NK-92 treated with Interleukin-12 subunit alpha and Interleukin-12 subunit beta, amount 100 ng/mL, for 24 hours (cell line): ENCODE data around the gene RBFOX2.
A peak's percentile ranks its signal among the peaks of the same experiment; 100 is the strongest.

Experiments used
- DNase-seq: peaks from one replicate; lab custom pipeline; 2025; lab: John Stamatoyannopoulos, UW

RBFOX2 gene

DNA sequence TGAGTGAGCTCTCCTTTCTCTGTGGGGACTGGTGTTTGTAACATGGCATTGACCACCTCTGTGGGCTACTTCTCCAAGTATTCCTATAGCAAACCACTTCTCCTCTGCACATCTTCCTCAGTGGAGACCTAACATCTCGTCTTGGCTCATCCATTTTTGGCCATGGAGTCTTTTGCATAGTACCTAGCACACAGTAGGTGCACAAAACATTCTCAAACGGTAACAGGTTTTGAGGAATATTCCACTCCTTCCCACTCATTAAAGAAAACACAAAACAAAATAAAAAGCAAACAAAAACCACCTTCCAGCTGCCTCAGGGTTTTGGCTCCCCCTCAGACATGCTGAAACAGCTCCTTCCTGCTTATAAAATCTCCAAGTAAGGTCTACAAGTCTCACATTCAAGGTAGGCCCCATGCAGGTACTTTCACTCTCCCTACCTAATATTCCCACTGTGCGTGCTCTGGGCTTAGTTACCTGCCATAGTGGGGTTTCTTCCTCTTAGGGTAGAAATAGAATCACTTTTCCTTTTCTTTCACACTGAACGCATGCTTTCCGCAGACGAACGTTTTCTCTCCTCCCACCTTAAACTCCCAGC lies 132.4 kb downstream of the RBFOX2 start:
- DNase-seq, result no peak

DNA sequence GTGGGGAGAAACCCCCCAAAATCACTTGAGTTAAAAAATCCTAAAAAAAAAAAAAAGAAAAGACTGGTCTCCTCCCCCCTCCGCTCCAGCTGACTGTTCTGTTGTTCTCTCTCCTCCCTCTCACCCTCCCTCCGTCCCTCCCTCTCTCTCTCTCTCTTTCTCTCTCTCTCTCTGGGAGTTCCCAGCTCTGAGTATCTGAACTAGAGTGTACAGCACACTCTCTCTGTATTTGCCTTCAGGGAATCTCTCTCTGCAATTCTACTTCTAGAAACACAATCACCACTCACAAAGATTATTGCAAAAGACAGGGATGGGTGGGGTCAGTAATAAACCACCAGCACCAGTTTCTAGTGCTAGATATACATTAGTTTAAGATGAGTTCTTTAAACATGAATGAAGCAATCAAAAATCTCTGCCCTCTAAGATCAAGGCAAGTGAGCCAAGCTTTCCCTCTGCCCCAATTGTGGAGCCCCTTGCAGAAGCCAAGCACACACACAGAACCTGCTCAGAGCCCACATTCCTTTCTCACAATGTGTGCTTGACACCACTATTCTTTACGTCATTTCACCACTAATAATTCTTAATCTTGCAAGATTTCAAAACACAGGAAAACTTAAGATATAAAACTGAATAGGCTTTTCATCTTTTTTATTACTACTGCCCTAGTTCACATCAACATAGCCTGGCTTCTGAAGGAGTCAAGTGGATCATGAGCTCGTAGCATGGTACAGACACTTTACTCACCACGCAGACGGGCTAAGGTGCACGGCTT lies 133.5 kb downstream of the RBFOX2 start:
- DNase-seq, result peak; percentile 51

DNA sequence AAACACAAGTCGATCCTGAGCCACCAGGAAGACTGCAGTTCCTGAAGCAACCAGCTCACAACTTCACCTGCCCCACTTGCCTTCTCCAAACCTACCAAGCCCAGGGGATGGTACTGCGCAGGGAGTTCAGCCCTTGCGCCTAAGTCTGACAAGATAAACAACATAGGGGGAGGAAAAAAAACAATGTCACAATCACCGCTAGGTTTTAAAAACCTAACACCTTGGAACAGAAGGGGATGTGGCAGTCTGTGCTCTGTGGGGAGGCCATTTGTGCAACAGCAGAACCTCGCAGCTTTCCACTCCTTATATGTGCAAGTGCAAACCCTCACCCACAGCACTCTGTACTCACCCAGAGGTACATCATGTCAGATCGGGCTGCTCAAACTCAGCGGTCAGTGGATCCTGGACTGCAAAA lies 134.2 kb downstream of the RBFOX2 start:
- peak; percentile 62 for DNase-seq

DNA sequence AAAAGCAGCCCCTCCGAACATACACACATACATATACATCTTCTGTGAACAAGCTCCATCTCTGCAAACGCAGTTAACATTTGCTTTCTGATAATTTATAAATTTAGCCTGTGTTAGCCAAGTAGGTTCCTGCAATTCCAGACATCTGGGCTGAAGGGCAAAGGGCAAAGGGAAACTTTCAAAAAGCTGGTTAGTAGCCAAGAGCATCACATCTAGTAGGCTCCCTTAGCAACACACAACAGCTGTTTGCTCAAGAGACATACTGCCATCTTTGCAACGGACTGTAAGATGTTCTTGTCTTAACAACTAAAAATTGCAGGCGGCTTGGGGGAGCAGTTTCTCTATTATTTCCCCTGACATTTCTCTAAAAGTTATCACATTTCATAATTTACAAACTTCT lies 134.9 kb downstream of the RBFOX2 start:
- no peak for DNase-seq

DNA sequence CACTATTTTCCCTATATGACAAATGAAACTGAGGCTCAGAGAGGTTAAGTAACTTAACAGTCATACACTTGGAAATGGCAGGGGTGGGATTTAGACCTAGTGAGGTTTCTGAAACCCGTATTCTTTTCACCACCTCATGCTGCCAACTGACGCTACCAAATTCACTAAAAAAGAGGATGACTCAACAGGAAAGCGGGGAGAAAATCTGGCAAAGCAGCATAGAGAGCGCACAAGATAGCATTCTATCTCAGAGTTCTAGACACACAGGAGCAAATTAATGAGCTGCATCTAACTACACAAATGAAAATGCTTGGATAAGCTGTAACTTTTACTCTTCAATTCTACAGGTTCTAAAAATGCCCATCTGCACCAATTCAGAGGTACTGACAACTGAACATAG lies 136.4 kb downstream of the RBFOX2 start:
- no peak for DNase-seq

DNA sequence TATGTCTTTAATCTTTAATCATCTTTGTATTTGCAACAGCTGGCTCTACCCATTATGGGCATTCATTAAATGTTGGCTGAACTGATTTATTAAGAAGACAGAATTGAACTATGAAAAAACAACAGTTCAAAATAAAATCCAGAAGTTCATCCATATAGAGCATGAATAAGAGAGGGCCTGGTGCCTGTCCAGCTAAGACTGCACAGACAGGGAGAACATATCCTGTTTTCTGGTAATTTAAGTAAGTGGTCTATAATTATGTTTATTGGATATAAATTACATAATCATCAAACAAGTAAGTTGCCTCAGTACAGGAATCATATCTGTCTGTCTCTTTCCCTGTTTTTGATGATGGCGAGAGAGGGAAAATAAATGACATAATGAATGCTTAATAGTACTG lies 137.2 kb downstream of the RBFOX2 start:
- DNase-seq, result no peak

DNA sequence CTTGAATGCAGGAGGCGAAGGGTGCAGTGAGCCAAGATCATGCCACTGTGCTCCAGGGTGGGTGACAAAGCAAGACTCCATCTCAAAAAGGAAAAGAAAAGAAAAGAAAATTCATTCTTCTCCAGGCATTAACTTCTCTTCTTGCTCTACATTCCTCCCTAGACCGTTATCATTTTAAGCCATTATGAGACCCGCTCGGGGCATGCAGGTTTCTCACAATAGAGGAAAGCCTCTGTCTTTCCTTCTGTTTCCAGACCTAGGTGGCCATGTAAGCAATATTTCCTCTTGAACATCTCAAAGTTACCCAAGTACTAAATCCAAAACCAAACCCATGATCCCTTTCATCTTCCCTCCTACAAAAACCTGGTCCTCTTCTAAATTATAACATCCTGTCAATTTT lies 139.6 kb downstream of the RBFOX2 start:
- DNase-seq, result no peak

DNA sequence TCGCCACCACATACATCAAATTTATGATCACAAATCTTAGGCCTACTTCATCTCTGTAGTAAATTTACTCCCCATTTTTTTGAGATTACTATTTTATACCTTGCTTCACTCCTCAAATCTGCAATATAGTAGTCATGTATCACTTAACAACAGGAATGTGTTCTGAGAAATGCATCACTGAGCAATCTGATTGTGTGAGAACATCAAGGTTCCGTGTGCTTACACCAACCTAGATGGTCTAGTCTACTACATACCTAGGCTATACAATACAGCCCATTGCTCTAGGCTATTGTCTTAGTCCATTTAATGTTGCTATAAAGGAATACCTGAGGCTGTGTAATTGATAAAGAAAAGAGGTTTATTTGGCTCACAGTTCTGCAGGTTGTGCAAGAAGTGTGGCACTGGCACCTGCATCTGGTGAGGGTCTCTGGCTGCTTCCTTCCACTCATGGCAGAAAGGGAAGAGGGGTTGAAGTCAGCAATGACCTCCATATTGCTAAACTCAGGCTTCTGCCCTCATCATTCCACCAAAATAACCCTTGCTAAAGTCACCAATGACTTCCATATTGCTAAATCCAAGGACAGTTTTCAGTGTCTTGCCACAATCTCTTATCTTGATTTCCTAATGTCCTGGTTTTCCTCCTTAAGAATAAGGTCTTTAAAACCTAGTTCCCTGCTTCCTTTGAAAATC lies 140.3 kb downstream of the RBFOX2 start:
- DNase-seq, result no peak

DNA sequence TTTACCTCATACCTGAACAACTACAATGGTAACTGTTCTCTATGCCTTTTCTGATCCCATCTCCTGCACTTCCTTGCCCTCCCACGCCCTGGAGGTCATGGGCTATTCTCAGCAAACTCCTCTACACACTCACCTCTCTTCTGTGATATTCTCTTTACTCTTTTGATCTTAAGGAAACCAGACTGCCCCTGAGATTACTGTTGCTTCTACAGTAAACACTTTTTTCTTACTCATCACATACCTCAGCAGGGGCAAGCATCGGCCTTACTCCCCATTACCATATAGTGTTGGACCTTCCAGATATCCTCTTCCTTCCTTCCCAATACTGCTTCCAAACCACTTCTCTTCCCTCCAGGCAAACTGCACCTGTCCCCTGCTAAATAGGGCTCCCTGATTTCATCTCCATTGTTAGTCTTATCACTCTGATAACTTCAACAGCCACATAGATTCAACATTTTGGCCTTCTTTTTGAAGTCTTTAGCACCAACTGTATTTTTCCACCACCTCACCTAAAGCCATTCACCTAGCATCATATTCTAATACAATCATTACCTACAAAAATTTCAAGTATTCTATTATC lies 141.2 kb downstream of the RBFOX2 start:
- no peak for DNase-seq

DNA sequence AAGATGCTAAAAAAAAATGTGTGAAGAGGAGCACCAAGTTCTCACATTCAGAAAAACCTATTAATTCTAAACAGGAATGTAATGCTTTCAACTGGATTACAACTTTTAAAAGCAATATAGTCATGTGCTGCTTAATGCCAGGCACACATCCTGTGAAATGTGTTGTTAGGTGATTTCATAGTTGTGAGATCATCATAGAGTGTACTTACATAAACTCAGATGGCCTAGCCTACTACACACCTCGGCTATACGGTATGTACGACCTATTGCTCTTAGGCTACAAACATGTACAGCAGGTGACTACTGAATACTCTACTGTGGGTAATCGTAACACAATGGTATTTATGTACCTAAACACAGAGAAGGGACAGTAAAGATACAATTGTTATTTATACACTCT lies 142.3 kb downstream of the RBFOX2 start:
- no peak for DNase-seq

DNA sequence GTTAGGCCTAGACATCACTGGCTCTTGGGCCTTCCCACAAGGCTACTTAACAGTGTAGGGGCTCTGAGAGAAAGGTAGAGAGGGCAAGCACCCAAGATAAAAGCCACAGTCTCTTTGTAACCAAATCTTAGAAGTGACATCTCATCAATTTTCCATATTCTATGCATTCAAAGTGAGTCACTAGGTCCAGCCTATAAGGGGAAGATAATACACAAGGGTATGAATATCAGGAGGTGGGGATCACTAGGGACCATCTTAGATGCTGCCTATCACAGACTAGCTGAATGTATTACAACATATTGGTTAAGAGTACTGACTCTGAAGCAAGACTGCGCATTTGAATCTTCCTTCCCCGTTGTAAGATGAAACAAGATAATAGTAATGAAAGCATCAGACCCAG lies 144.1 kb downstream of the RBFOX2 start:
- DNase-seq, result no peak

DNA sequence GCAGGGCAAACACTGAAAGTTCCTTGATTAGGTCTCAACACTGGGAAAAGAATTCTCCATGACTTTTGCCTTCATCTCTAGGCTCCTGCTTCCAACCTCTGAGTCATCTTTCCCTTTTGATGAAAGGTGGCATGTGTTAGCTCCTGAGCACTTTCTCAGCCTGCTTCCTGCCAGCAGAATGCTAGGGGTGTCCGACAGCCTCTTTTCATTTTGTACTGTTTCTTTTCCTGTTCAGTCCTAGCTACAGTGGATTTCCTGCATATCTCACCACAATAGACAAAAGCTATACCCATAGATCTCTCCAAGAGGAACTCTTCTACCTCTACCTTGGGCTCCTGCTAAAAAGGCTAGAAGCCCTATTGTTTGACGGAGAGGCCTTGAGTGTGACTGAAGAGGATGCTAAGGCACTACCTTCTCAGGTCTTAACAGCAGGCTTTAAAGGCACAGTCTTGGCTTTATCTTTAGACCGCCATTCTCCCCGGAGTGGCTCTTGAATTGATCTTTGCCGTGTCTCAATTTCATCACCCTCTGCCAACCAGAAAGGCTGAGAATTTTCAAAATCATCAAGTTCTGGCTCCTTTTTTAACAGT lies 145.5 kb downstream of the RBFOX2 start:
- DNase-seq, result no peak

DNA sequence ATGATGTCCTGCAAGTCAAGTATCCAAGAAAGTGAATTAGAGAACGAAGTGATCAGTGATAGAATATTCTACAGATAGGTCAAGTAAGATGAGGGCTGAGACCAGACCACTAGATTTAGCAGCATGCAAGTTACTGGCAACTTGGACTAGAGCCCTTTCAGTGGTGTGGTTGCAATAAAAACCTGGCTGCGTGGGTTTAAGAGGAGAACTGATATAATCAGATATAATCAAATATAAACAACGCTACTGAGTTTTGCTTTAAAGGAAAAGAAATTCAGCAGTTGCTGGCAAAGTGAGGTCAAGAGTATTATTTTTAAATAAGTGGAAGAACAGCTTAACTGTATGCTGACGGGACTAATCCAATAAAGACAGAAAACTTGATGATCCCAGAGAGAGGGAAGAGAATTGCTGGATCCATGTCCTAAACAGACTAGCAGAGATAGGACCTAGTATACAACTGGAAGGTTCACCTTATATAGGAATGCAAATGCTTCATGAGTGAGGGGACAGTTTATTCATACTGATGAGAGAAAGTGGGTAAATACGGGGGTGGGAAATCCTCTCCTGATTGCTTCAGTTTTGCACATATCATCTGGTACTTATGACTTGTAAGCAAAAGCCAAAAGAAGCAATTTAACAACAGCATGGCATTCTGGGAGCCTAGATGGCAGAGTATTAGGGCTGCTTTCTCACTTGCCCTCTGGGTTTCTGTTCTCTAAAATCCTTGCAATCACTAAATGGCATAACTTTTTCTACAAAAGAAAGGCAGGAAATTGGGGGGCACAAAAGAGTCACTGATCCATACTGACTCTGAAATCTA lies 146.2 kb downstream of the RBFOX2 start:
- no peak for DNase-seq

DNA sequence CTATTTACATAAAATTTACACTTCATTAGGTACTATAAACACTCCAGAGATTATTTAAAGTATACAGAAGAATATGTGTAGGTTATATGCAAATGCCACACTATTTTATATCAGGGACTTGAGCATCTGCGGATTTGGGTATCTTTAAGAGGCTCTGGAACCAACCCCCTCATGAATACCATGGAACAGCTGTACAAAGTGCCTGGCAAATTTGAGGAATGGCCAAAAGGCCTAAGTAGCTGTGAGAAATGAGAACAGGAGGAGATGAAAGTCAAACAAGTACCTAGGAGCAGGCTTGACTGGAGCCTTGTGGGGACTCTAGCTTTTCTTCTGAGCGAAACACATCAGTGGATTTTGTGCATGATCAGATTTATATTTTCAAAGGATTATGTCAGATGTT lies 149.3 kb downstream of the RBFOX2 start:
- no peak for DNase-seq

DNA sequence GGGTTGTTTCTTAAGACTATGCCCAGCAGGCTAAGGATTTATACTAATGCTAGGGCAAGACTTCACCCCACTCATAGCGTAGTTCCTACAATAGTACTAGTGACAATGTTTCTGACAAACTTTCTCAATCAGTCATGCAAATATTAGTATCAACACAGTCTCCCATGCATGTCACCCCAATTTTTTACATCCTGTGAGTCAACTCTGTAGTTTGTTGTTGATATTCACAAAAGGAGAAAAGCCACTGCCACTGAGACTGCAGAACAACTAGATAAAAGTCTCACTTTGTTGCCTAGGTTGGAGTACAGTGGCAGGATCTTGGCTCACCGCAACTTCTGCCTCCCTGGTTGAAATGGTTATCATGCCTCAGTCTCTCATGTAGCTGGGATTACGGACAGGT lies 155.2 kb downstream of the RBFOX2 start:
- DNase-seq, result no peak

DNA sequence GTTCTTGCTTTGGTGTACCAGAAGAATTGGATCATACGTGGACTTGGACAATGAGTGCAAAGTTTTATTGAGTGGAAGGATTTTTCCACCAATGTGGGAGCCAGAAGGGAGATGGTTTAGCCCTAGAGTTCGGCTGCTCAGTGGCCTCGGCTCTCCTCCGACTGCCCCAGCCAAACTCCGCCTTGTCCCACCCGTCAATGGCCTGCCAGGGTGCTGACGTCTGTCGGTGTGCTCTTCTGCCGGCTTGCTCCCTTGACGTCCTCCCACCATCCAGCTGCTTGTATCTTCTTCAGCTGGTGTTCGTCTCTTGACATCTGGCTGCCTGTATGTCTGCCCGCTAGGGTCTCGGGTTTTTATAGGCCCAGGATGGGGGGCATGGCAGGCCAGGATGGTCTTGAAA lies 156.2 kb downstream of the RBFOX2 start:
- DNase-seq, result no peak

DNA sequence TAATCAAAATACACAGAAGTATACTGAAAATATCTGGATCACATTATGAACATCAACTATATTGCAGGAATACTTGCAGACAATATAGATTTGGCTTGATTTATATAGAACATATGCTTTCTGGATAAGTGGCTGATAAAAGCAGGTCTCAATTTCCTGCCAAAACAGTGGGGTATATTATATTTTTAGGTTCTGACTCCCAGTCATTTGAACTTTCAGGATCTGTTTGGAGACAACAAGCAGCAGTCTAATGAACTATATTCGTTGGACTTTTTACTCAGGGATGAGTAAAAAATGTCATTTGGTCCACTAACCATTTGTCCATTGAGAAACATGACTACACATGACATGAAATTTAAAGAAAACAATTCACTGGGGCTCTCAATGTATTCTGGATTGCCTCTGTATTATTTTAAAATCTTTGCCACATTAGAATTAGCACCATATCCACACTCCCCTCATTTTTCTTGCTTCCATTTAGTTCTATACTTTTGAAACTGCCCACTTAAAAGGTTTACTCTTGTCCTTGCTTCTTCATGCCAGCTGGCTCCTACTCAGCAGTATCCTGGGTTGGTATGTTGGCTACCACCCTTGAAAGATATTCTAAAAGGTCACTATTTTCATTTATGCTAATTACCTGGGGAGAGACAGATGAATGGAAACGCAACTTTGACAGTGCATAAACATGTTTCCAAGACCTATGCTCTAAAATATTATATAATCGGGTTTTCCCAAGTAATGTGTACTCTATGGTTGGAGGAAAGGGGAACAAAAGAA lies 157.9 kb downstream of the RBFOX2 start:
- no peak for DNase-seq

DNA sequence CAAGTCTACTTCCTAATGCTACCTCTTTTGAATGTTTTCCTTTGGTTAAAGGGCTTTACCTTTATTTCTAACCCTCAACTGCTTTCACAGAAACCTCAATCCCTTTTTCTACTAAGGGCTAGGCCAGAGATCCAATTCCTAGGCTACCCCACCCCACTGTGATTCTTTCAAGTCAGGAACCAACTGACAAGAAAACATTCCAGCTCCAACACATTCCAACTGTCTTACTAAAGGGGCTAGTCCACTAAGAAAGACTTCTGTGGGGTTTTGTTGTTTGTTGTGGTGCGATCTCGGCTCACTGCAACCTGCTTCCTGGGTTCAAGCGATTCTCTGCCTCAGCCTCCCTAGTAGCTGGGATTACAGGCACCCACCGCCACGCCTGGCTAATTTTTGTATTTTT lies 159.7 kb downstream of the RBFOX2 start:
- DNase-seq, result no peak

DNA sequence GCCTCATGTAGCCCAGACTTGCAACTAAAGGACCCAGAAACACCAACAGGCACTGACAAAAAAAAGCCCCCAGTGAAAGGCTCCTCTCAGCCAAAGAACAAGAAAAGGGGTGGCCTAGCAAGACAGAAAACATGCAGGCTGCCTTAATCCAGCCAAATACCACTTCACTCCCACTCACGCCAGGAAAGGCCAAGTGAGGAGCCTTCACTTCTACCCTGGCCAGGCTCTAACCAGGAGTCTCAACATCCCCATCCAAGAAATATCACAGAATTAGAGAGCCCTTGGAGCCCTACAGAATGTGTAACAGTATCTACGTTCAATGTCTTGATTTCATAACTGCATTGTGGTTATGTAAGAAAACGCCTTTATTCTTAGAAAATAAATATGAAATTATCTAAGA lies 162.0 kb downstream of the RBFOX2 start:
- no peak for DNase-seq

DNA sequence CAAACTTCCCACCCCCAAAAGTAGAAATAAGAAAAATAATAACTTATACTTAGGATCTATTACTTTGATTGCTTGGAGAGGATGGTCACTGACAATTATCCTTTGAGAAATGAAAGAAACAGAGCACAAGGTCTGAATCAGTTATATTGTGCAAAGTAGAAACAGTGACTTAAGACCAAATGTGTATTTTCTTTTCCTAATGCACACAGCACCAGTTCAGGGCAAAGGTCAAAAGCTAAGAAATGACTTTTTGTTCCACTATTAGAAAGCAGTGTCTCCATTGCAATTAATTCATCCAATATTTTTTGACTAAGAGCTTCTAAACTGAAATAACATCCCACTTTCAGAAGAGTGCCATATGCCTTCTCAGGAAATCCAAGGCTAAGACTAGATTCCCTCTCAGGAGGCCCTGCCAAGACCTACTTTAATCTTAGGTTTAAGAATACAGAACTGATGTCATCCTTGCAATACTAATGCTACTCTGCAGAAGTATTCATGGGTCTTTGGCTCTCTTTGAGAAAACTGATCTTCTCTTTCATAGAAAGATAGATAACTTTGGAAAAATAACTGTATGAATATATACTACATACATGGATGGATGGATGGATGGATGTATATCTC lies 164.0 kb downstream of the RBFOX2 start:
- no peak for DNase-seq

DNA sequence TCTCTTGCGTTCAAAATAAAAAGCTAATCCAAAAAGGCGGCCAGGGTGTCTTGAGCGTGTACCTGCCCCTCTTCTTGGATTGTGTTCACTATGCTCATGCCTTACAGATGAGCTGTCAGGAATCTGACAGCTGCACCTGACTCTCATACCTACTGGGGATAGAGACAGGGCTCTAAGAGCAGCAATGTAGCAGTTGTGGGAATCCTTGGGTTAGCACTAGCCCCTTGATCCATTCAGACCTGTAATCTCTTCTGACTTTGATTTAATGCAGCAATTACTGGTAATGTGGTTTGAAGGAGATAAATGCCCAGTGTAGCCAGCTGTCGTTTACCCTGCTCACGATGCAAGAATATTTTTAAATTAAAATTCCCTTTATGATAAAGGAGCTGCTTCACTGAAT lies 165.2 kb downstream of the RBFOX2 start:
- DNase-seq, result no peak
